ENCODE results near the gene TMEM134.

The TMEM134 gene

GRCh38 chr11:67505605-67506396, 36.8 kb upstream of the TMEM134 start:
- Histone ChIP-seq H3K4me2 (ENCODE audit: low read length) (peak overlapping the region; percentile 70), H3K4me3 (ENCODE audit: low read length) (peak overlapping the region; percentile 89), H4K20me1 (ENCODE audit: control insufficient read depth, insufficient read depth, low read depth, low read length) (peaks cover 6% of the 10 kb centered on the region; the same call in 1 of the 2 replicates), H3F3A (ENCODE audit: control insufficient read depth, insufficient read depth) (peaks cover 4% of the 10 kb centered on the region), H3K79me2 (ENCODE audit: control insufficient read depth, low read length) (peaks cover 48% of the 10 kb centered on the region), H3K36me3 (ENCODE audit: control insufficient read depth, low read length) (peaks cover 38% of the 10 kb centered on the region), H3K9me2 (replicated peaks; ENCODE audit: control insufficient read depth, low read length) (no peaks in the 10 kb centered on the region), H3K9me3 (ENCODE audit: control insufficient read depth, insufficient read depth, low read length) (no peaks in the 10 kb centered on the region), H3K4me1 (ENCODE audit: control insufficient read depth, low read length) (peaks cover 36% of the 10 kb centered on the region), H3K27me3 (ENCODE audit: control insufficient read depth, low read length) (peaks cover 3% of the 10 kb centered on the region; the same call in 1 of the 2 replicates), H3K27ac (ENCODE audit: low read depth, low read length) (peak overlapping the region; percentile 66)
- TF ChIP-seq EZH2phosphoT487 (IDR thresholded peaks at IDR 0.05; ENCODE audit: borderline replicate concordance, low read length) (no peak), CTCF (IDR thresholded peaks at IDR 0.05; ENCODE audit: low read depth, low read length, poor library complexity, severe bottlenecking) (peak; percentile 96)

- peak within 1 kb of the TSS; percentile 66 for H3K27ac ChIP-seq (ENCODE audit: low read depth, low read length)
- TF ChIP-seq CTCF (IDR thresholded peaks at IDR 0.05; ENCODE audit: low read depth, low read length, poor library complexity, severe bottlenecking) (no peak), EZH2phosphoT487 (IDR thresholded peaks at IDR 0.05; ENCODE audit: borderline replicate concordance, low read length) (no peak)
- H3K79me2 ChIP-seq (ENCODE audit: control insufficient read depth, low read length), result peaks cover 48% of the 10 kb centered on the region
Measured at GRCh38 chr11:67504950-67505581, 36.0 kb upstream of the TMEM134 start, which contains the start of gene PITPNM1. Gene PITPNM1, minus strand, starts transcription at chr11:67505363. Its CDS starts 1,183 bp downstream, at chr11:67504180.

GRCh38 chr11:67504005-67504949, 35.2 kb upstream of the TMEM134 start:
- H4K20me1 ChIP-seq (ENCODE audit: control insufficient read depth, insufficient read depth, low read depth, low read length), result peaks cover 6% of the 10 kb centered on the region; the same call in 1 of the 2 replicates
- peaks cover 51% of the 10 kb centered on the region for H3K36me3 ChIP-seq (ENCODE audit: control insufficient read depth, low read length)
- H3K4me2 ChIP-seq (ENCODE audit: low read length), result peak overlapping the region; percentile 70
- peaks cover 48% of the 10 kb centered on the region for H3K79me2 ChIP-seq (ENCODE audit: control insufficient read depth, low read length)
- H3K9me2 ChIP-seq (replicated peaks; ENCODE audit: control insufficient read depth, low read length), result no peaks in the 10 kb centered on the region
- H3K4me1 ChIP-seq (ENCODE audit: control insufficient read depth, low read length), result peaks cover 36% of the 10 kb centered on the region
- no peaks in the 10 kb centered on the region for H3K9me3 ChIP-seq (ENCODE audit: control insufficient read depth, insufficient read depth, low read length)
- H3K27me3 ChIP-seq (ENCODE audit: control insufficient read depth, low read length), result no peaks in the 10 kb centered on the region
- TF ChIP-seq CTCF (IDR thresholded peaks at IDR 0.05; ENCODE audit: low read depth, low read length, poor library complexity, severe bottlenecking) (no peak), EZH2phosphoT487 (IDR thresholded peaks at IDR 0.05; ENCODE audit: borderline replicate concordance, low read length) (no peak)
- H3K27ac ChIP-seq (ENCODE audit: low read depth, low read length), result peak overlapping the region; percentile 66
- peak overlapping the region; percentile 89 for H3K4me3 ChIP-seq (ENCODE audit: low read length)
- H3F3A ChIP-seq (ENCODE audit: control insufficient read depth, insufficient read depth), result peaks cover 4% of the 10 kb centered on the region

More at GRCh38 chr11:67504950-67505581, 36.0 kb upstream of the TMEM134 start, which contains the start of gene PITPNM1:
- peaks cover 36% of the 10 kb centered on the region for H3K4me1 ChIP-seq (ENCODE audit: control insufficient read depth, low read length)
- H3K9me3 ChIP-seq (ENCODE audit: control insufficient read depth, insufficient read depth, low read length), result no peaks in the 10 kb centered on the region
- peak within 1 kb of the TSS; percentile 89 for H3K4me3 ChIP-seq (ENCODE audit: low read length)
- H3F3A ChIP-seq (ENCODE audit: control insufficient read depth, insufficient read depth), result peaks cover 4% of the 10 kb centered on the region
- H3K9me2 ChIP-seq (replicated peaks; ENCODE audit: control insufficient read depth, low read length), result no peaks in the 10 kb centered on the region
- peak within 1 kb of the TSS; percentile 70 for H3K4me2 ChIP-seq (ENCODE audit: low read length)
- 0 out of 2 replicates have a peak, but pooled peaks cover under 1% of the 10 kb centered on the region for H3K27me3 ChIP-seq (ENCODE audit: control insufficient read depth, low read length)
- peaks cover 6% of the 10 kb centered on the region; the same call in 1 of the 2 replicates for H4K20me1 ChIP-seq (ENCODE audit: control insufficient read depth, insufficient read depth, low read depth, low read length)
- peaks cover 46% of the 10 kb centered on the region for H3K36me3 ChIP-seq (ENCODE audit: control insufficient read depth, low read length)
